Activated naive CD8-positive, alpha-beta T cell treated with anti-CD3 and anti-CD28 coated beads for 36 hours (primary cell): ENCODE data around the gene TANC2. TPM values are rescaled to one million over a fixed set of nuclear protein-coding genes. Genes with fewer than 3 reads are reported as not detected.

ENCODE experiments used
- DNase-seq: peaks from one replicate; pipeline ENCODE4 v3.0.0; 2021
- H3K27ac Mint-ChIP-seq: one replicate; pipeline ENCODE4 v1.8.0; 2022; ENCODE audit warnings: mild to moderate bottlenecking, moderate library complexity, mixed read lengths
- H3K27me3 Mint-ChIP-seq: one replicate; pipeline ENCODE4 v1.8.0; 2022; ENCODE audit warnings: mild to moderate bottlenecking, mixed read lengths
- H3K36me3 Mint-ChIP-seq: one replicate; pipeline ENCODE4 v1.8.0; 2021; ENCODE audit warnings: mild to moderate bottlenecking, mixed read lengths
- H3K4me1 Mint-ChIP-seq: one replicate; pipeline ENCODE4 v1.8.0; 2021; ENCODE audit warnings: mixed read lengths
- H3K4me3 Mint-ChIP-seq: one replicate; pipeline ENCODE4 v1.8.0; 2022; ENCODE audit warnings: mild to moderate bottlenecking, moderate library complexity, mixed read lengths
- H3K9me3 Mint-ChIP-seq: one replicate; pipeline ENCODE4 v1.8.0; 2022; ENCODE audit warnings: mixed read lengths
- total RNA-seq, 2 experiments: library from RNA; stranded (reverse); gene quantifications; one replicate each; pipeline ENCODE4 v1.2.3, GENCODE V29; 2021

The TANC2 gene
- total RNA-seq, 2 experiments from 2014 or later: 4.2 to 5.9 TPM

GRCh38 chr17:63015824-63016223, 49.8 kb downstream of the TANC2 start:
- Mint-ChIP-seq H3K4me3 (no peak overlapping the region), H3K36me3 (peaks cover 25% of the 10 kb centered on the region), H3K27ac (no peak overlapping the region), H3K27me3 (no peaks in the 10 kb centered on the region), H3K4me1 (peaks cover 4% of the 10 kb centered on the region), H3K9me3 (peaks cover 6% of the 10 kb centered on the region)
- DNase-seq: no peak

Other genes starting within 250 kb of the TANC2 start
- gene MARCHF10, start 157.9 kb upstream of the TANC2 start, total RNA-seq: not detected